CD4-positive, alpha-beta T cell treated with Interleukin-6 for 4 hours (primary cell): ENCODE results near the gene ANK2.
"Not testable (repeated sequence)": the region's sequence is repeated elsewhere in the genome, so short reads cannot be mapped to it uniquely, and the experiment has no call there.

ENCODE experiments used
- DNase-seq: peaks from one replicate; pipeline ENCODE4 v3.0.0-alpha.2; 2020; ENCODE audit warnings: mixed read lengths

The ANK2 gene

GRCh38 chr4:113221990-113222389 lies 172.5 kb downstream of the ANK2 start:
- no peak for DNase-seq

GRCh38 chr4:113222471-113222870 lies 173.0 kb downstream of the ANK2 start:
- no peak for DNase-seq

- no peak for DNase-seq
These were observed 173.5 kb downstream of the ANK2 start for GRCh38 chr4:113223001-113223400.

DNA sequence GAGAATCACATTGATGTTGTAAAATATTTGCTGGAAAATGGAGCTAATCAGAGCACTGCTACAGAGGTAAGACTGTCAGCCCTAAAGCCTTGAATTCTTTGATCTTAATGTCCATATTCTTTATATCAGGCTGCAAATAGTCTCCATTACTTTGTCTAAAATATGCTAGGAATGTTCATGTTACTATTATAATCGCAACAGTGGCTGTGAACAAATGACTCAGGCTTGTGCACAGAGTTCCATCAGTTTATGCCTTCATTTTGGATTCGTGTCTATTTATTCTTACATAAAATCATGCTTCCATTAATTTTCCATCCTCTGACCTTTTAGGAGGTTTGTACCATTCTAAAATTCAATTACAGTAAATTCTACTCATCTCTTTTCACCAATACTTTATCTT lies 182.7 kb downstream of the ANK2 start:
- DNase-seq, result no peak

DNA sequence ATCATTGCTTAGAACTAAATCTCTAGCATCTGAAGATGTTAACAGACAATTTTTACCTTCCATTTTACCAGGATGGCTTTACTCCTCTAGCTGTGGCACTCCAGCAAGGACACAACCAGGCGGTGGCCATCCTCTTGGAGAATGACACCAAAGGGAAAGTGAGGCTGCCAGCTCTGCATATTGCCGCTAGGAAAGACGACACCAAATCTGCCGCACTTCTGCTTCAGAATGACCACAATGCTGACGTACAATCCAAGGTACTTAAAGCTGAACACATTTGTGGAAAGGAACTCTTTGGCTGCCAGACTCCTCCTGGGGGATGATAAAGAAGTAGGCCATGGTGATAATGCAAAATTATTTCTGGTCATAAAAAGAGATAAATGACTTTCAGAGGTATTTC lies 187.5 kb downstream of the ANK2 start:
- DNase-seq, result no peak

DNA sequence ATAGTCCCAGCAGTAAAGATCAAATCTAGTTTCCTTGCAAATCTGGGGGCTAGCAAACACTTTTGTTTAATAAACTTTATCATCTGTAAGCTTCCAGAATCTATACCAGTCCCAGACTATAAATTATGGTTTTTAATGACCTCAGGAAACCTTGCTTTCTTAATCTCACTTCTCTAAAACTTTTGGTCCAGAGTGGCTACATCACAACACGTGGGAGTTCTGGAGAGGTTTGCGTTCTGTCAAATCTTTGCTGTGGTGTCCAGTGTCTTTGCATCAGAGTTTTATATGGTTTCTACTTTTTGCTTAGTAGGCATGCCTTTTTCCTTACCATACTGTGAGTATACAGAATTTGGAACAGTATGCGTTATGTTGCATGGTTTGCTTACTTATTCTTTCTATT lies 193.9 kb downstream of the ANK2 start:
- no peak for DNase-seq

DNA sequence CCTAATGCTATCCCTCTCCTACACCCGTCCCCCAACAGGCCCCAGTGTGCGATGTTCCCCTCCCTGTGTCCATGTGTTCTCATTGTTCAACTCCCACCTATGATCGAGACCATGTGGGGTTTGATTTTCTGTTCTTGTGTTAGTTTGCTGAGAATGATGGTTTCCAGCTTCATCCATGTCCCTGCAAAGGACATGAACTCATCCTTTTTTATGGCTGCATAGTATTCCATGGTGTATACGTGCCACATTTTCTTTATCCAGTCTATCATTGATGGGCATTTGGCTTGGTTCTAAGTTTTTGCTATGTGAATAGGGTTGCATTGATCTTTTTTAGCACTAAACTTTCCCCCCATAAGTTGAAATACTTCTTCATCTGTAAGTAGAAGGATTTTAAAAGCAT lies 195.3 kb downstream of the ANK2 start:
- not testable (repeated sequence) for DNase-seq

GRCh38 chr4:113248320-113248719 lies 198.9 kb downstream of the ANK2 start:
- DNase-seq, result no peak

DNA sequence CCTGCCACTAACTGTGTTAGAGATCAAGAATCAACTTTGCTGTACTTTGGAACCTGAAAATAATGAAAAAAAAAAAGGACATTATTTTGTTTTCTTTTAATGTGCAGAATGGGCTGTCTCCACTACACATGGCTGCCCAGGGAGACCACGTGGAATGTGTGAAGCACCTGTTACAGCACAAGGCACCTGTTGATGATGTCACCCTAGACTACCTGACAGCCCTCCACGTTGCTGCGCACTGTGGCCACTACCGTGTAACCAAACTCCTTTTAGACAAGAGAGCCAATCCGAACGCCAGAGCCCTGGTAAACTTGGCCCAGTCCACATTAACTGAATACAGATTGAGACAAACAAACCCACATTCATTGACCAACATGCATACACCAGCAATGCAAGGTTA lies 206.2 kb downstream of the ANK2 start:
- DNase-seq, result no peak

- DNase-seq, result no peak
These were observed 207.5 kb downstream of the ANK2 start for GRCh38 chr4:113256946-113257345.

- DNase-seq, result no peak
These were observed 211.2 kb downstream of the ANK2 start for GRCh38 chr4:113260688-113261087.

- DNase-seq, result no peak
These were observed 213.8 kb downstream of the ANK2 start for GRCh38 chr4:113263274-113263673.

GRCh38 chr4:113270520-113271319 lies 221.3 kb downstream of the ANK2 start:
- no peak for DNase-seq

DNA sequence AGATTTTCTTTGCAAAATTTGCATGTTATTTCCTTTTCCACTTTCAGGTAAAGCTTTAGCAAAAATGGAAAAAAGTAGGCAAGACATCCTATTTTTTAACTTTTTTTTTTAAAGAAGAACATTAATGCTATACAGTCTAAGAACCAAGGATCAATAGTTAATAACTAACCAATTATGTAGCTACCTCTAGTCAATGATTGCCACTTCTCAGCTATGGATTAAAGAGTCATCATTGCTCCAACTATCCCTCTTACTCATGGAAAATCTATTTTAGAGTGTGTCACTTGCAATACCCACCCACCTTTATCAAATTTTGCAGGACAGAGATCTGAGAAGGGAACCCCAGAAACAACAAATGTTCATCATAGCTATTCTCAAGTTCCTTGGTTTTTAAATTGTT lies 223.1 kb downstream of the ANK2 start:
- DNase-seq, result no peak

- DNase-seq, result no peak
These were observed 224.3 kb downstream of the ANK2 start for GRCh38 chr4:113273721-113274220.

DNA sequence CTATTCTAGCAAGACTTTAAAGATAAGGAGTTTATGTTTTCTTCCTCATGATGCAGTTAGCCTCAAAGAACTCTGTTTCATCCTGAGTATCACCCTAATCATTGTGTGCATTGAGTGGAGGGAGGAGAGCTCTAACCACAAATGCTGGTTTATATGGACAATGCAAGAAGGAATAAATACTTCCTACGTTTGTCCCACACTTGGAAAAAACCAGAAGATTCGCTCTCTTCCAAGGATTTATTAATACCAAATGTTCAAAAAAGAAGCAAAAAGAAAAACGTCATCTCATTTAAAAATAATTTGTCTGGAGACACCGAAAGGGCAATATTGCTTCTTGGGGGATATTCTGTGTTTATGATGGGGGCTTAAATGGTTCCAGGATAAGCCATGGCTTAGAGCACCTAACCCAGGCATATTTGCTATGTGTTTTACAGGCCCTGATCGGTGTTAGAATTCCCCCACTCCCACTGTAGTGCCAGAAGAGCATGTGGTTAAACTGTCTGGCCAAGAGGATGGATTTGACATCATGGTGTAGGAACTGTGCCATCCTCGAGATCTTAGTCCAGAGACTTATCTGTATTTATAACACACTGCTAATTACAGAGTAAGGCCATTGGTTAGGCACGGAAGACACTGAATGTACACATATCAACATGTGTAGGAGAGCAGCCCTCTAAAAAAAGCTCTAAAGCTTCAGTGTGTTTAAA lies 227.2 kb downstream of the ANK2 start:
- DNase-seq, result no peak

DNA sequence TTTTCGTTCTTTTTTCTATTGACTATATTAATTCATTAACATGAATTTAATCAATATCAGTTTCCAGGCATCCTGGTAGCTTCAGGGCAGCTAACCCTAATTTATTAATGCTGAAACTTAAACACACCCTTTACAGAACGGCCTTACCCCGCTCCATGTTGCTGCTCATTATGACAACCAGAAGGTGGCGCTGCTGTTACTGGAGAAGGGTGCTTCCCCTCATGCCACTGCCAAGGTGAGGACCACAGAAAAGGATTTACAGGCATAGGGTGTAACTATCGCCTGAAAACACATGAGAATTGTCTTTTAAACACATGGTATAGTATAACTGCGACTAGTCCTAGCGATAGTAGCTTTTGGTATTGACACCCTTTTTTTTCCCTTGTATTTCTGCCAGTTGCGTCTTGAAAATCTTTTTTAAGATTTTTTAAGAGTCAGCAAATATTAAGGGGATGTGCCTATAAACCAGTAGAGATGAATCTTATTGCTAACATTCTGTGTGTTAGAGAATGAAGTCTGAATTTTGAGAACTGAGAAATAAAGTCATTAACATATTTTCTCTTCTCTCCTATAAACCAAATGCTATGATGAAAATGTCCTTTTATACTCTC lies 229.0 kb downstream of the ANK2 start:
- peak; percentile 51 for DNase-seq

DNA sequence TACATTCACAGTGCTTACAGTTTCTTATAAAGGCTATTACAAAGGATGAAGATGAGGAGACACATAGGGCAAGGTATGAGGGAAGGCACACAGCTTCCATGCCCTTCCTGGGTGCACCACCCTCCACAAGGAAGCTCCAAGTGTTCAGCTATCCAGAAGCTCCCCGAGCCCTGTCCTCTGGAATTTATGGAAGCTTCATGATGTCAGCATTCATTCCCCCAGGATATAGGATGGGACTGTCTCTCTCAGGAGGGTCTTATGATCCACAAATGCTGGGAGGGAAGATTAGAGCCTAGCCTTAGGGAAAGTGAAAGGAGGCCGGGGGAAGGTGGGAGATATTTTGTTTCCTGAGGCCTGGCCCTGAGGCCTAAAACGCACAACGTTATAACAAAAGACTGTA lies 236.0 kb downstream of the ANK2 start:
- DNase-seq, result no peak

DNA sequence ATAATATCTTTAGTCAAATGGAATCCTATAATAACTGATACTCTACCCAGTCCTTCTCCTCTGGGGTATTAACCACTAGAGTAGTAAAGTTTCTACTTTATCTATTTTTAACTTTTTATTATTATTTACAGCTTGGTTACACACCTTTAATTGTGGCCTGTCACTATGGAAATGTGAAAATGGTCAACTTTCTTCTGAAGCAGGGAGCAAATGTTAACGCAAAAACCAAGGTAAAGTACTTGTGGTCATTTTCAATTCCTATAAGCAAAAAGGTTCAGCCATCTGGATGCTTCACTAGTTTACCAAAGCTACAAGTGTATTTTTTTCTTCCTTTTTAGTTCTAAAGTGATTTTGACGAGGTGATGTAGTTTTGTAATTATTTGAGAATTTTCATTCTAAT lies 238.8 kb downstream of the ANK2 start:
- DNase-seq, result no peak

DNA sequence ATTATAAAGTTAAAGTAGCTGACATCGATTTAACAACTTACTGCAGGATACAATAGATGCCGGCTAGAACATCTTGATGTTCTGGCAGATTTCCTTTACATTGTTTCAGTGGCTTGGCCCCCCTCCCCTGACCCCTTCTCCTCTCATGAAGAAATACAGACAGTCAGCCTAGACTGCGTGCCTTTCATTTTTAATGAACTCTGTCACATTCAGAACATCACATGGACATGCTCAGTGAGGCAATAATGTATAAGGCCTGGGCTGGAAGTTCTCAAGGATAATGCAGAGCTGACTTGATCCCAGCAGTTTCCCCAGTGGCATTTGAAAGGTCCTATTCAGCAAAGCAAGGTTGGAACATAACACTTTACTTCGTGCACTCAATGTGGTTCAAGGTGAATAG lies 239.2 kb downstream of the ANK2 start:
- no peak for DNase-seq

GRCh38 chr4:113289766-113290165 lies 240.3 kb downstream of the ANK2 start:
- DNase-seq, result no peak

DNA sequence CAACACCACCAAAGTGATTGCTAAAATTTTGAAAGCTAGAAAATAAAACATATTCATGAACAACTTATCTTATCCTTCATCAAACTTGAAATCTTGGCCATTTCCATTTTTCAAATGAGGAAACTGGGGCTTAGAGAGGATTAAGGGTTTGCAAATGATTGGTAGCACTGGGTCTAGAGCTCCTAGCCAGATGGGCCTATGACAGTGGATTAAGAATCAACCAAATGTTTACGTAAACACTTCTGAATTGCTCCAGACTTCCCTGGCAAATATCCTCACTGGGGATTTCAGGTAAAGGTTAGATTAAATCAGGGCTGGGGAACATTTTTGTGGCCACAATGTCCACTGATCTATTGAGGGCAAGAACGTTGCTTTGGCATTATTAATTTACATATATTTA lies 241.2 kb downstream of the ANK2 start:
- no peak for DNase-seq

DNA sequence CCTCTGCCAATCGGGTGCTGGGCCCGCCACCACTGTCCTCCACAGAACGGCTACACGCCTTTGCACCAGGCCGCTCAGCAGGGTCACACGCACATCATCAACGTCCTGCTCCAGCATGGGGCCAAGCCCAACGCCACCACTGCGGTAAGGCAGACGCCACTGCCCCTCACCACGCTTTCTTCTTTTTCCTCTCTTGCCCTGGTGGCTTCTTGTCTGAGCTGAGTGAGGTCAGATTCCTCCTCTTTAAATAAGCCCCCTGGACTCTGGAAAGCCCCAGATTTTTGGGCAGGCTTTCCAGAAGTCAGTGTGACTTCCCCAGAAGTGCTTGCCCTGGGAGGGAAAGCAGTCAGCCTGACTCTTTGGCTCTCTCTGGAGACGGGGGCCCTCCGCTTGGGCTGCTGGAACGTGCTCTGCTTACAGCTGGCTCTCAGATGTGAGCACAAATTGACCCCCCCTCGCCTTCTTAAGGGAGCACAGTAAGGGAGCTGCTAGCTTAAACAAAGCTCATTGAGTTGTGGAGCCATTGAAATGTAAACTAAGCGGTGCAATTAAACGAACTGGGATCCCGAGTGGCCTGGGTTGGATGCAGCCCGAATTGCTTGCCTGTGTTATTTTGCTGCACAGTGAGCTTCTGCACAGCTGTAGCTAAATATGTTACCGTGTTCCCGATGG lies 243.1 kb downstream of the ANK2 start:
- DNase-seq, result no peak
